ENCODE data around the gene LAMB1.

LAMB1 gene

GRCh38 chr7:108030516-108030915 lies 27.6 kb upstream of the LAMB1 start:
- H3K4me3 ChIP-seq (ENCODE audit: low read length), result no peak overlapping the region
- DNase-seq (ENCODE audit: low read depth), result peak; percentile 20
- no peak for TF ChIP-seq CTCF (conservative IDR thresholded peaks at IDR 0.05; ENCODE audit: low read length)

GRCh38 chr7:108029034-108029433 lies 26.1 kb upstream of the LAMB1 start:
- DNase-seq (ENCODE audit: low read depth), result no peak
- no peak overlapping the region for H3K4me3 ChIP-seq (ENCODE audit: low read length)
- no peak for TF ChIP-seq CTCF (conservative IDR thresholded peaks at IDR 0.05; ENCODE audit: low read length)

GRCh38 chr7:108028111-108028510 lies 25.1 kb upstream of the LAMB1 start:
- no peak for DNase-seq (ENCODE audit: low read depth)
- no peak for TF ChIP-seq CTCF (conservative IDR thresholded peaks at IDR 0.05; ENCODE audit: low read length)
- H3K4me3 ChIP-seq (ENCODE audit: low read length), result no peak overlapping the region

- DNase-seq (ENCODE audit: low read depth), result no peak
- TF ChIP-seq CTCF (conservative IDR thresholded peaks at IDR 0.05; ENCODE audit: low read length), result no peak
Observed at GRCh38 chr7:108027239-108027638, 24.3 kb upstream of the LAMB1 start.

GRCh38 chr7:108026647-108027046 lies 23.7 kb upstream of the LAMB1 start:
- H3K4me3 ChIP-seq (ENCODE audit: low read length), result no peak overlapping the region
- no peak for DNase-seq (ENCODE audit: low read depth)
- no peak for TF ChIP-seq CTCF (conservative IDR thresholded peaks at IDR 0.05; ENCODE audit: low read length)

More at GRCh38 chr7:108027239-108027638, 24.3 kb upstream of the LAMB1 start:
- no peak overlapping the region for H3K4me3 ChIP-seq (ENCODE audit: low read length)

- H3K4me3 ChIP-seq (ENCODE audit: low read length), result no peak overlapping the region
- DNase-seq (ENCODE audit: low read depth), result no peak
- no peak for TF ChIP-seq CTCF (conservative IDR thresholded peaks at IDR 0.05; ENCODE audit: low read length)
Observed at GRCh38 chr7:108026116-108026515, 23.2 kb upstream of the LAMB1 start.

GRCh38 chr7:108024538-108024937 lies 21.6 kb upstream of the LAMB1 start:
- DNase-seq (ENCODE audit: low read depth), result no peak
- no peak for TF ChIP-seq CTCF (conservative IDR thresholded peaks at IDR 0.05; ENCODE audit: low read length)
- H3K4me3 ChIP-seq (ENCODE audit: low read length), result no peak overlapping the region

Measured in AG10803 (cell line).